Fibroblast of lung (primary cell): Measurements from ENCODE around the gene ACY1.

Experiments
- EZH2 ChIP-seq: IDR thresholded peaks from 2 replicates; pipeline ENCODE4 v1.5.1; 2012; ENCODE audit warnings: low read length, control low read depth, mild to moderate bottlenecking; ENCODE audit errors: missing control alignments
- TF ChIP-seq, protein P1 (sequence below), 2 donors: IDR thresholded peaks in 1 of 2; conservative IDR thresholded peaks in 1 of 2; 1 replicate in 1 of 2; 2 replicates in 1 of 2; pipeline ENCODE4 v1.5.1; 2011 to 2012; ENCODE audit warnings: low read length in 2 of 2, control low read depth in 1 of 2, inconsistent platforms in 1 of 2, low read depth in 1 of 2, mild to moderate bottlenecking in 1 of 2

DNA sequence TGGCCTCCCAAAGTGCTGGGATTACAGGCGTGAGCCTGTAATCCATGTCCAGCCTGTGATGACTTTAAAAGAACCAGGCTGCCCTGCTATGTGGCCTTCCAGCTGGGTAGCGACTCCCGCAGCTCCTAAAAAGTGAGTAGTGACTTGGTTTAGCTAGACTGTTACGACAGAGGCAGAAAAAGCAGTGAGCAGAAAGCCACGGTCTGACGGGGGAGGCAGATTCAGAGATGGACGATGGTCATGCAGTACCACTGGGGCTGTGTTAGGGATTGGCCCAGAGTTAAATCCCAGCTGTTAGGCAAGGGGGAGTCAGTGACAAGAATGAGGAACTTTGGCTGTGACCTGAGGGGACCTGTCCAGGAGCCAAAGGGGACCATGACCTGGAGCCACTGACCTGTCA, 15.4 kb downstream of the ACY1 start:
- TF ChIP-seq, protein P1, sequence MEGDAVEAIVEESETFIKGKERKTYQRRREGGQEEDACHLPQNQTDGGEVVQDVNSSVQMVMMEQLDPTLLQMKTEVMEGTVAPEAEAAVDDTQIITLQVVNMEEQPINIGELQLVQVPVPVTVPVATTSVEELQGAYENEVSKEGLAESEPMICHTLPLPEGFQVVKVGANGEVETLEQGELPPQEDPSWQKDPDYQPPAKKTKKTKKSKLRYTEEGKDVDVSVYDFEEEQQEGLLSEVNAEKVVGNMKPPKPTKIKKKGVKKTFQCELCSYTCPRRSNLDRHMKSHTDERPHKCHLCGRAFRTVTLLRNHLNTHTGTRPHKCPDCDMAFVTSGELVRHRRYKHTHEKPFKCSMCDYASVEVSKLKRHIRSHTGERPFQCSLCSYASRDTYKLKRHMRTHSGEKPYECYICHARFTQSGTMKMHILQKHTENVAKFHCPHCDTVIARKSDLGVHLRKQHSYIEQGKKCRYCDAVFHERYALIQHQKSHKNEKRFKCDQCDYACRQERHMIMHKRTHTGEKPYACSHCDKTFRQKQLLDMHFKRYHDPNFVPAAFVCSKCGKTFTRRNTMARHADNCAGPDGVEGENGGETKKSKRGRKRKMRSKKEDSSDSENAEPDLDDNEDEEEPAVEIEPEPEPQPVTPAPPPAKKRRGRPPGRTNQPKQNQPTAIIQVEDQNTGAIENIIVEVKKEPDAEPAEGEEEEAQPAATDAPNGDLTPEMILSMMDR (conservative IDR thresholded peaks at IDR 0.05 in 1 of 2, IDR thresholded peaks at IDR 0.05 in 1 of 2; ENCODE audit: low read depth in 1 of 2, low read length in 2 of 2), result no peak
- no peak for TF ChIP-seq EZH2
